ENCODE results near the gene DHRS11. TPM values are rescaled to one million over a fixed set of nuclear protein-coding genes. Genes with fewer than 3 reads are reported as not detected.

The DHRS11 gene
- total and polyA plus RNA-seq, 2 of the 4 experiments (the other 2 are of a cell fraction): 7.0 to 14.5 TPM

DNA sequence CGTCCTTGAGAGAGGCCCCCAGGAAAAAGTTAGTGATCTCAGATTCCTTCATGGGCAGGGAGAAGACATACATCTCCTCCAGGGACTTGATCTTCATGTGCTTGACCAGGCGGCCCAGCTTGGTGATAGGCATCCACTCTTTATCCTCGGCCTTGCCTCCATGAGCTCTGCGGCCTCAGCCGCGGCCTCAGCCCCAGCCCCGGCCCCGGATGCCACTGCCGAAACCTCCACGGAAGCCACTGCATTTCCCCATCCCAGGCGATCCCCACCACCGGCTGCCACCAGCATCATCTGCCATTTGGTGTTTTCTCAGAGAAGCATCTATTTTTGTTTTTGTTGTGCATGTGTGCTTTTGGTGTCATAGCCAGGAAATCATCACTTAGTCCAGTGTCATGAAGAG is 16.7 kb upstream of the DHRS11 start:
- Histone ChIP-seq H3K27ac (ENCODE audit: insufficient read depth, low read length) (no peak overlapping the region), H4K8ac (ENCODE audit: low read depth in 2 of 2, low read length in 2 of 2) (no peak overlapping the region), H3K23ac (ENCODE audit: low read depth, low read length) (no peak overlapping the region), H3K4ac (ENCODE audit: low read depth, low read length) (no peak overlapping the region), H3K9ac (ENCODE audit: low read depth, low read length) (no peak overlapping the region), H2AFZ (replicated peaks; ENCODE audit: low read length, poor library complexity) (no peak overlapping the region), H3K56ac (ENCODE audit: extremely low read depth, insufficient read depth, low read length) (no peak overlapping the region), H3K4me3 (ENCODE audit: insufficient read depth, low read depth, low read length) (no peak overlapping the region), H2BK5ac (ENCODE audit: low read depth, low read length, poor library complexity, severe bottlenecking) (no peak overlapping the region), H2AK5ac (ENCODE audit: low read depth, low read length) (no peak overlapping the region), H3K27me3 (ENCODE audit: control insufficient read depth, insufficient read depth, low read length) (no peaks in the 10 kb centered on the region), H4K20me1 (ENCODE audit: insufficient read depth, low read length) (peaks cover 53% of the 10 kb centered on the region), H3K4me1 (ENCODE audit: control insufficient read depth, insufficient read depth, low read length) (no peaks in the 10 kb centered on the region), H3K9me1 (ENCODE audit: insufficient read depth, low read length) (peaks cover 7% of the 10 kb centered on the region), H3K9me3 (ENCODE audit: control insufficient read depth, insufficient read depth, low read length) (no peaks in the 10 kb centered on the region), H3K36me3 (ENCODE audit: control insufficient read depth, insufficient read depth, low read length) (peaks cover 40% of the 10 kb centered on the region), H2BK20ac (ENCODE audit: low read depth, low read length) (no peak overlapping the region), H2BK120ac (ENCODE audit: low read depth, low read length) (no peak overlapping the region), H3K18ac (ENCODE audit: low read depth, low read length) (no peak overlapping the region), H2BK15ac (ENCODE audit: low read depth, low read length) (no peak overlapping the region), H3K79me1 (ENCODE audit: low read depth in 1 of 2, low read length in 2 of 2) (peaks cover 17 to 57% of the 10 kb centered on the region in 2 experiments), H4K91ac (ENCODE audit: insufficient read depth, low read depth, low read length) (no peak overlapping the region), H3K4me2 (ENCODE audit: low read depth, low read length) (no peak overlapping the region), H2AK9ac (replicated peaks; ENCODE audit: low read depth, low read length, poor library complexity) (no peak overlapping the region), H4K5ac (ENCODE audit: low read depth, low read length) (no peak overlapping the region), H3K14ac (replicated peaks; ENCODE audit: low read depth, low read length) (no peak overlapping the region)
- no TSS peak for BruUV-seq (replicated peaks)
- POLR2A ChIA-PET (ENCODE audit: unreplicated experiment): no interaction called here
- CTCF ChIA-PET: no interaction called here
- DNase-seq: no peak
- intact Hi-C loops (cut with micrococcal nuclease) (no loop called here), in situ Hi-C loops (cut with MboI; ENCODE audit: low sequenced_read_pairs) (no loop called here), dilution Hi-C loops (cut with HindIII; ENCODE audit: low sequenced_read_pairs, unreplicated experiment) (no loop called here)
- WGBS, 2 experiments (ENCODE audit: extremely low coverage in 2 of 2, insufficient read length in 1 of 2): 100% methylated on average over 1 of the region's 12 CpGs; no CpG with 5 or more reads in 1 of the 2 experiments
- TF ChIP-seq CEBPB (IDR thresholded peaks at IDR 0.05; ENCODE audit: low read depth, low read length) (no peak), CHD1 (IDR thresholded peaks at IDR 0.05; ENCODE audit: low read depth, low read length) (no peak), USF2 (IDR thresholded peaks at IDR 0.05; ENCODE audit: low read depth, low read length) (no peak), RAD21 (IDR thresholded peaks at IDR 0.05; ENCODE audit: low read length) (no peak), SMC3 (IDR thresholded peaks at IDR 0.05; ENCODE audit: low read depth, low read length) (no peak), POLR2A (IDR thresholded peaks at IDR 0.05; ENCODE audit: low read depth, low read length) (no peak), BHLHE40 (IDR thresholded peaks at IDR 0.05; ENCODE audit: low read depth, low read length) (no peak), MXI1 (IDR thresholded peaks at IDR 0.05; ENCODE audit: borderline replicate concordance, low read depth, low read length) (no peak), RFX5 (IDR thresholded peaks at IDR 0.05; ENCODE audit: low read depth, low read length) (no peak), FOS (IDR thresholded peaks at IDR 0.05; ENCODE audit: low read depth, low read length) (no peak), NFE2L2 (IDR thresholded peaks at IDR 0.05; ENCODE audit: low read depth, low read length) (no peak), MAFK (IDR thresholded peaks at IDR 0.05; ENCODE audit: low read depth, low read length) (no peak), RCOR1 (IDR thresholded peaks at IDR 0.05; ENCODE audit: insufficient replicate concordance, low read length) (no peak), MAZ (IDR thresholded peaks at IDR 0.05; ENCODE audit: borderline replicate concordance, low read depth, low read length) (no peak)
- TF ChIP-seq, protein P1, sequence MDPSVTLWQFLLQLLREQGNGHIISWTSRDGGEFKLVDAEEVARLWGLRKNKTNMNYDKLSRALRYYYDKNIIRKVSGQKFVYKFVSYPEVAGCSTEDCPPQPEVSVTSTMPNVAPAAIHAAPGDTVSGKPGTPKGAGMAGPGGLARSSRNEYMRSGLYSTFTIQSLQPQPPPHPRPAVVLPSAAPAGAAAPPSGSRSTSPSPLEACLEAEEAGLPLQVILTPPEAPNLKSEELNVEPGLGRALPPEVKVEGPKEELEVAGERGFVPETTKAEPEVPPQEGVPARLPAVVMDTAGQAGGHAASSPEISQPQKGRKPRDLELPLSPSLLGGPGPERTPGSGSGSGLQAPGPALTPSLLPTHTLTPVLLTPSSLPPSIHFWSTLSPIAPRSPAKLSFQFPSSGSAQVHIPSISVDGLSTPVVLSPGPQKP (IDR thresholded peaks at IDR 0.05; ENCODE audit: borderline replicate concordance, low read depth, low read length): no peak
- TF ChIP-seq, protein P2, sequence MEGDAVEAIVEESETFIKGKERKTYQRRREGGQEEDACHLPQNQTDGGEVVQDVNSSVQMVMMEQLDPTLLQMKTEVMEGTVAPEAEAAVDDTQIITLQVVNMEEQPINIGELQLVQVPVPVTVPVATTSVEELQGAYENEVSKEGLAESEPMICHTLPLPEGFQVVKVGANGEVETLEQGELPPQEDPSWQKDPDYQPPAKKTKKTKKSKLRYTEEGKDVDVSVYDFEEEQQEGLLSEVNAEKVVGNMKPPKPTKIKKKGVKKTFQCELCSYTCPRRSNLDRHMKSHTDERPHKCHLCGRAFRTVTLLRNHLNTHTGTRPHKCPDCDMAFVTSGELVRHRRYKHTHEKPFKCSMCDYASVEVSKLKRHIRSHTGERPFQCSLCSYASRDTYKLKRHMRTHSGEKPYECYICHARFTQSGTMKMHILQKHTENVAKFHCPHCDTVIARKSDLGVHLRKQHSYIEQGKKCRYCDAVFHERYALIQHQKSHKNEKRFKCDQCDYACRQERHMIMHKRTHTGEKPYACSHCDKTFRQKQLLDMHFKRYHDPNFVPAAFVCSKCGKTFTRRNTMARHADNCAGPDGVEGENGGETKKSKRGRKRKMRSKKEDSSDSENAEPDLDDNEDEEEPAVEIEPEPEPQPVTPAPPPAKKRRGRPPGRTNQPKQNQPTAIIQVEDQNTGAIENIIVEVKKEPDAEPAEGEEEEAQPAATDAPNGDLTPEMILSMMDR (conservative IDR thresholded peaks at IDR 0.05; ENCODE audit: low read depth, low read length): no peak
- ATAC-seq (ENCODE audit: low read depth): no peak
